GM19328 (cell line): ENCODE measurements around the gene TBX2.

Source experiments
- ATAC-seq: cut with Tn5 transposase; IDR thresholded peaks from one replicate; pipeline ENCODE4 v1.9.1; 2021; ENCODE audit warnings: mild to moderate bottlenecking, moderate library complexity; ENCODE audit not compliant: unreplicated experiment

TBX2 gene

GRCh38 chr17:61368049-61368831 is 31.4 kb upstream of the TBX2 start:
- no peak for ATAC-seq

GRCh38 chr17:61368832-61369450 is 30.7 kb upstream of the TBX2 start:
- ATAC-seq: no peak

- ATAC-seq: no peak
These were observed 29.9 kb upstream of the TBX2 start for GRCh38 chr17:61369751-61370150.

GRCh38 chr17:61371179-61371578 is 28.5 kb upstream of the TBX2 start:
- ATAC-seq: no peak

GRCh38 chr17:61371606-61372005 is 28.0 kb upstream of the TBX2 start:
- no peak for ATAC-seq

GRCh38 chr17:61372436-61372835 is 27.2 kb upstream of the TBX2 start:
- no peak for ATAC-seq

- ATAC-seq: no peak
These were observed 22.5 kb upstream of the TBX2 start for GRCh38 chr17:61376931-61377838.

- ATAC-seq: no peak
These were observed 20.8 kb upstream of the TBX2 start for GRCh38 chr17:61378658-61379456.

- no peak for ATAC-seq
These were observed 20.0 kb upstream of the TBX2 start for GRCh38 chr17:61379457-61380216.

GRCh38 chr17:61380217-61380835 is 19.3 kb upstream of the TBX2 start:
- no peak for ATAC-seq

GRCh38 chr17:61380836-61381525 is 18.7 kb upstream of the TBX2 start:
- no peak for ATAC-seq

GRCh38 chr17:61381537-61381936 is 18.1 kb upstream of the TBX2 start:
- no peak for ATAC-seq

- no peak for ATAC-seq
These were observed 16.6 kb upstream of the TBX2 start for GRCh38 chr17:61382796-61383688.

- no peak for ATAC-seq
These were observed 15.9 kb upstream of the TBX2 start for GRCh38 chr17:61383689-61384201.

GRCh38 chr17:61384354-61384691 is 15.3 kb upstream of the TBX2 start:
- ATAC-seq: no peak

GRCh38 chr17:61384692-61385576 is 14.7 kb upstream of the TBX2 start:
- no peak for ATAC-seq
